ENCODE measurements around the gene HMG20B.

Gene HMG20B

DNA sequence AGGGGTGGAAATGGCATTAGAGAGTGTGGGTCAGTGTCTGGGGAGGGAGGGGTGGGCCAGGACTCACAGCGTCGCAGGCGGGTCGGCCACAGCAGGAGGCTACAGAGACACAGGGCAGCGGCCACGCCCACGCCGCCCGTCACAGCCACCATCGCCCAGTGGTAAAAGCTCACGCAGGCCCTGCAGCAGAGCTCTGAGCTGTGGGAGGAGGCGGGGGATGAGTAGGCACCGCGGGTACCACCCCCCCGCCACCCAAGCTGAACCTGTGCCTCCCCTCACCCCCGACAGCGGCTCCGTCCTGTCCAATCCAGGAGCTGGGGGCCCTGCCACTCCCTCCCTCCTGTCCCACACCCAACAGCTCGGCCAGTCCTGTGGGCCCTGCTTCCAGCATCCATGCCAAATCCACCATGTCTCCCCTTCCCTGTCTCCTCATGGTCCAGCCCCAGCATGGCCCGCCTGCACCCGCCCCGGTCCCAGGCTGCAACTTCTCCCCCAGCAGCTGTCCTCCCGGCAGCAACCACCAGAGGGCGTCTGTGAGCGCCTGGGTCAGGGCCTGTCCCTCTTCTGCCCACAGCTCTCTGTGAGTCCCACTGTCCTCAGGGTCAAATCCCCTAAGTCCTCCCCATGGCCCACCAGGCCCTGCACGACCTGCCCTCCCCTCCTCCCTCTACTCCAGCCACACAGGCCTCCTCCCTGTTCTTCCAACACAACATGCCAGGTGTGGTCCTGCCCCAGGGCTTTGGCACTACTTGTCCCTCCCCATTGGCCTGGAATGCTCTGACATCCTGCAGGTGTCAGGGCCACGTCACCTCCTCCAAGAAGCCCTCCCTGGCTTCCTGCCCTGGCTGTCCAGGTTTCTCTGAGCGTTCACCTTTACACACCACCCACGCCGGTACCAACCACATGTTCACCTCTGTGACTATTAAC, 27.7 kb upstream of the HMG20B start:
- Histone ChIP-seq H3K9ac (no peak overlapping the region), H3K9me3 (no peaks in the 10 kb centered on the region), H3K4me1 (no peaks in the 10 kb centered on the region), H3K27me3 (no peaks in the 10 kb centered on the region), H3K4me2 (no peak overlapping the region), H4K20me1 (peaks cover 80% of the 10 kb centered on the region), H3K36me3 (peaks cover 72% of the 10 kb centered on the region), H3K4me3 (no peak overlapping the region), H3K27ac (no peak overlapping the region)
- no peak for TF ChIP-seq Cebpa-rat (IDR thresholded peaks at IDR 0.05)

DNA sequence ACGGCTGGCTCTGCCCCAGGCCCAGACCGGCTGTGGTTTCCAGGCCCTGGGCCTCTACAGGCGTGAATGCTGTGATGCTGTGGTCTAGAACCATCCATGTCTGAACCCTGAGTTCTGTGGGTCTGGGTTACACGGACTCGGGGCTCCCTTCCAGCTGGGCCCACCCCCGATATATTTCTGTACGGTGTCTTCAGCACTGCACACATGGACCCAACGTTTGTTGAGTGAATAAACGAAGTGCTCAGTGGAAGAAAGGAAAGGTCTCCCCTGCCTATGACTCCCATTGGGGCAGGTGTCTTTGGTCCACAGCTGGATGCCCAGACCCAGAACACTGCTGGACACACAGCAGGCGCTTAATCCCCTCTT, 27.1 kb upstream of the HMG20B start:
- H3K9me3 ChIP-seq, result no peaks in the 10 kb centered on the region
- no peaks in the 10 kb centered on the region for H3K27me3 ChIP-seq
- H3K36me3 ChIP-seq, result peaks cover 75% of the 10 kb centered on the region
- no peak overlapping the region for H3K4me2 ChIP-seq
- H3K9ac ChIP-seq, result no peak overlapping the region
- H3K4me3 ChIP-seq, result no peak overlapping the region
- peaks cover 84% of the 10 kb centered on the region for H4K20me1 ChIP-seq
- no peak for TF ChIP-seq Cebpa-rat (IDR thresholded peaks at IDR 0.05)
- H3K27ac ChIP-seq, result no peak overlapping the region
- H3K4me1 ChIP-seq, result no peaks in the 10 kb centered on the region

DNA sequence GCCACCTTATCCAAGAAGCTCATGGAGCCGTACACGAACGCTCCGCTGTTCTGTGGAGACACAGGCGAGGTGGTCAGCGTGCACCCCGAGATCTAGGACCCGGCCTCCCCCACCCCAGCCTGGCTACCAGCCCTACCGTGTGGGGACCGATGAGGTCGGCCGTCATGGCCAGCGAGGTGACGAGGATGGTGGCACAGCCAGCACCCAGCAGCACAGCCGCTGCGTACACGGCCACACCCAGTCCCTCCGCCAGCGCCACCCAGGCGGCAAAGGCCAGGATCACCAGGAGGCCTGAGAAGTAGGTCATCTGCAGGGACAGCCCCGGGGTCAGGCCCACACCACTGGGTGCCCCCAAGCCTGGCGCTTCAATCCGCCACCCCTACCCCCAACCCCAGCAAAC, 26.6 kb upstream of the HMG20B start:
- Histone ChIP-seq H3K36me3 (peaks cover 80% of the 10 kb centered on the region), H3K9me3 (no peaks in the 10 kb centered on the region), H3K4me2 (no peak overlapping the region), H3K27me3 (no peaks in the 10 kb centered on the region), H3K4me1 (peaks cover 1% of the 10 kb centered on the region; the same call in 1 of the 2 replicates), H3K4me3 (no peak overlapping the region), H4K20me1 (peaks cover 88% of the 10 kb centered on the region), H3K9ac (no peak overlapping the region), H3K27ac (no peak overlapping the region)
- no peak for TF ChIP-seq Cebpa-rat (IDR thresholded peaks at IDR 0.05)

DNA sequence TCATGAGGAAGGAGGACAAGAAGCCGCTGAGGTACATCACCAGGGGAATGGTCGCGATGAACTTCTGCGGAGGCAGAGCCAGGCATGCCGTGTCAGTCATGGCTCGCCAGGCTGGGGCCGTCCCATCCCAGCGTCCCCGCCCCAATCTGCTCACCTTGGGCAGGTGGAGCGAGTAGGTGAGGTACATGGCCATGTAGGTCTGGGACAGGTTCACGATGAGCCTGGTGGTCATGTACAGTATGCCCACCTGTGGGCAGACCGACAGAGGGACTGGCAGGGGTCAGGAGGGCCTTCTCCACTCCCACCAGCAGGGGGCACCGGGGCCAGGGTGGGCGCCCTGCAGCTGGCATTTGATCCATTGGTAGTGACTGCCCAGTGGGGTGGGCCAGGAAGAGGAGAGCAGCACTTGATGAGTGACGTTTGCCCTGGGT, 25.4 kb upstream of the HMG20B start:
- H3K27ac ChIP-seq, result no peak overlapping the region
- peaks cover 81% of the 10 kb centered on the region for H3K36me3 ChIP-seq
- H3K4me1 ChIP-seq, result peaks cover 13% of the 10 kb centered on the region

DNA sequence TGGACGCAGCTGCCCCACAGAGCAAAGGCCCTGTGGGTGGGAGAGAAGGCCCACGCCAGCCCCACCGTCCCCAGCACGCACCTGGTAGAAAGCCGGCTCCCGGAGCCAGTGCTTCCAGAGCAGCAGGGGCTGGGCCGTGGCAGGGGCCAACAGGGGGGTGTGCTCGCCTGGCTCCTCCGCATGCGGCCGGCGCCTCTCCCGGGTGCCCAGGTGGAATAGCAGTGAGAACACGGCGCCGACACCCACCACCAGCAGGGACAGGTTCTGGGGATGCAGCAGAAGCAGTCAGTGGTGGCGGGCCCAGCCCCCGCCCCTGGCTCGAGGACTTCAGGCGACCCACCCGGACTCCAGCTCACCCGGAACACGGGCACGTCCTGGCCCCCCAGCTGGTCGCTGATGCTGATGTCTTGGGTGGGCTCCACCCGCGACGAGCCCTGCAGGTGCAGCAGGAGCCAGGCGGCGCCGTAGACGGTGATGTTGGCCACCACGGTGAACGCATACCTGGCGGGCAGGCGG, 24.9 kb upstream of the HMG20B start:
- no peak for TF ChIP-seq Cebpa-rat (IDR thresholded peaks at IDR 0.05)

More for the DNA sequence above, 25.4 kb upstream of the HMG20B start:
- H3K4me3 ChIP-seq, result no peak overlapping the region
- no peaks in the 10 kb centered on the region for H3K9me3 ChIP-seq
- H3K27me3 ChIP-seq, result no peaks in the 10 kb centered on the region
- H4K20me1 ChIP-seq, result peaks cover 91% of the 10 kb centered on the region
- no peak for TF ChIP-seq Cebpa-rat (IDR thresholded peaks at IDR 0.05)
- no peak overlapping the region for H3K9ac ChIP-seq
- H3K4me2 ChIP-seq, result no peak overlapping the region

DNA sequence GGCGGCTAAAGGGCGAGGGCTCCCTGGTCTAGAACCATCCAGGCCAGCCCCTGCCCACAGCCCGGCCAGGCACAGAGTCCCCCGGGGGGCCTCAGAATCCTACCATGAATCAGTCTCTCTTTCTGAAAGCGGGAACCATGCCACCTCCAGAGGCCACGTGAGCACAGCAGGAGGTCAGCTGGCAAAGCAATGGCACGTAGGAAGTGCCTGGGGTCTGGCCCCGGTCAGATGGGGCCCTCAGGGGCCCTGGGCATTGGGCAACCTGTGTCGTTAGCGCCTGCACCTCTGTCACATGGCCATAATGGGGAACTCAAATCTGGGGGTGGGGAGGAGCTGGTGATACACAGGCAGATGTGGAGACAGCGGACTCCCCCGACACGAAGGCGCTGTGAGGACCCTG, 24.1 kb upstream of the HMG20B start:
- H3K9ac ChIP-seq, result no peak overlapping the region
- no peak overlapping the region for H3K27ac ChIP-seq
- no peaks in the 10 kb centered on the region for H3K27me3 ChIP-seq
- no peak for TF ChIP-seq Cebpa-rat (IDR thresholded peaks at IDR 0.05)
- peaks cover 91% of the 10 kb centered on the region for H4K20me1 ChIP-seq
- no peaks in the 10 kb centered on the region for H3K9me3 ChIP-seq
- H3K4me1 ChIP-seq, result peaks cover 26% of the 10 kb centered on the region
- no peak overlapping the region for H3K4me2 ChIP-seq
- H3K4me3 ChIP-seq, result no peak overlapping the region
- peaks cover 71% of the 10 kb centered on the region for H3K36me3 ChIP-seq

More for the DNA sequence above, 24.9 kb upstream of the HMG20B start:
- no peaks in the 10 kb centered on the region for H3K9me3 ChIP-seq
- H3K4me2 ChIP-seq, result no peak overlapping the region
- no peaks in the 10 kb centered on the region for H3K27me3 ChIP-seq
- H3K9ac ChIP-seq, result no peak overlapping the region
- H3K4me1 ChIP-seq, result peaks cover 19% of the 10 kb centered on the region
- H4K20me1 ChIP-seq, result peaks cover 91% of the 10 kb centered on the region
- H3K36me3 ChIP-seq, result peaks cover 76% of the 10 kb centered on the region
- H3K4me3 ChIP-seq, result no peak overlapping the region
- H3K27ac ChIP-seq, result no peak overlapping the region

DNA sequence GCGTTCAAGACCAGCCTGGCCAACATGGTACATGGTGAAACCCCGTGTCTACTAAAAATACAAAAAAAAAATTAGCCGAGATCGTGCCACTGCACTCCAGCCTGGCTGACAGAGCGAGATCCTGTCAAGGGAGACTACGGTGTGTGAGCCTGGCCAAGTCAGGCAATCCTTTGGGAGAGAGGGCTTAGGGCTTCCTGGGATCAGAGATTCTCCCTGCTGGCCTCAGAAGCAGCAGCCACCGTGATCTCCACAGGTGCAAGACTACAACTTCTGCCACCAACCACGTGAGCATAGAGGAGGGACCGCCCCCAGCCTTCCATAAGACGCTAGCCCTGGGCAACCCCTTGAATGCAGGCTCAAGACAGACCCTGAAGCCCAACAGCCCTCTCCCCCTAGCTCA, 22.9 kb upstream of the HMG20B start:
- Histone ChIP-seq H3K36me3 (peaks cover 61% of the 10 kb centered on the region), H3K4me3 (no peak overlapping the region), H3K4me1 (peaks cover 38% of the 10 kb centered on the region), H3K9me3 (no peaks in the 10 kb centered on the region), H4K20me1 (peaks cover 90% of the 10 kb centered on the region), H3K4me2 (no peak overlapping the region), H3K27ac (no peak overlapping the region), H3K27me3 (no peaks in the 10 kb centered on the region), H3K9ac (no peak overlapping the region)
- no peak for TF ChIP-seq Cebpa-rat (IDR thresholded peaks at IDR 0.05)

DNA sequence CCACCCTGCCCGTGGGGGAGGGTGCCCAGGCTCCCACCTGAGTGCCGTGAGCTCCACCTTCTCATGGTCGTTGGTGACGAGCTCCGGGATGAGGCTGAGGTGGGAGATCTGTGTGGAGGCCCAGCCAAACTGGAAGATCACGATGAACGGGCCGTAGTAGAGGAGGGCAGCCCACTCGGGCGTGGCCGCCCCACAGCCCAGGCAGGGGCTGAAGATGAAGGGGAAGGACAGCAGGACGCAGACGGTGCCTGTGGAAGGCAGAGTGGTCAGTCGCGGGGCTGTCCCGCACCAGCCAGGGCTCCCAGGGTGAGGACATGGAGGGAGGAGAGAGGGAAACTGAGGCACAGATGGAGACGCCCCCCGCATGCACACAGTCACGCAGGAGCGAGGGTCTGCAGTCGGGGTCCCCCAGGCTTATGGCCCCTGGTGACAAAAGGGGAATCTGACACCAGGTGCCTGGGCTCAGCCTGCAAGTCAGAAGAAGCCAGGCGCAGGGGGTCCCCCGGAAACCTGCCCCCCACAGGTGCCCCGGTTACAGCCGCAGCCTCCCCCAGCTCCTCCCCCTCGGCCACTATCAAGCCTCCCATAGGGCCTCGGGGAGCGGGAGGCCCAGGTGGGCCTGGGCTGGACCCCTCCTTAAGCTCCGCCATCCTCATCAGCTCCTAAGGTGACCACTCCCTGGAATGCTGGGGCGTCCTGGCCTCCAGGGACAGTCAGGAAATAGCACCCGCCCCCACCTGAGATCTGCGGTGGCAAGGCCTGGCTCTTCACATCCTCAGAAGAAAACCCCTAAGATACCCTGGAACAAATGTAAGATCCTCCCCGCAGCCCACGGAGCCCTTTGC, 21.6 kb upstream of the HMG20B start:
- TF ChIP-seq Cebpa-rat (IDR thresholded peaks at IDR 0.05), result no peak
- H3K9me3 ChIP-seq, result no peaks in the 10 kb centered on the region
- H3K4me3 ChIP-seq, result no peak overlapping the region
- H4K20me1 ChIP-seq, result peaks cover 90% of the 10 kb centered on the region
- no peak overlapping the region for H3K9ac ChIP-seq
- H3K4me2 ChIP-seq, result peak overlapping the region; percentile 95; the same call in 1 of the 2 replicates
- no peak overlapping the region; the same call in 1 of the 2 replicates for H3K27ac ChIP-seq
- H3K4me1 ChIP-seq, result peaks cover 52% of the 10 kb centered on the region
- no peaks in the 10 kb centered on the region for H3K27me3 ChIP-seq
- peaks cover 51% of the 10 kb centered on the region for H3K36me3 ChIP-seq

DNA sequence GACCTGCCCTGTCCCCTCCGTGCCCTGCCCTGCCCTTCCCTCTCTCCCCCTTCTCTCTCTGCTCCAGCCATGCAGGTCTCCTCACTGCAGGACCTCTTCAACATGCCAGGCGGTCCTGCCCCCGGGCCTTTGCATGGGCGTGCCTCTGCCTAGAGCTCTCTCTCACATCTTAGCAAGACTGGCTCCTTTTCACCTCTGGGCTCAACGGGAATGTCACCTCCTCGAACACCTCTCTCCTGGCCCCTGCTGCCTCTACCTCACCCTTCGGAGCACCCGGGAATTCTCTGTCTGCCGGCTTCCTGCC, 21.0 kb upstream of the HMG20B start:
- peaks cover 91% of the 10 kb centered on the region for H4K20me1 ChIP-seq
- H3K36me3 ChIP-seq, result peaks cover 46% of the 10 kb centered on the region
- H3K27ac ChIP-seq, result no peak overlapping the region; the same call in 1 of the 2 replicates
- H3K4me1 ChIP-seq, result peaks cover 58% of the 10 kb centered on the region
- TF ChIP-seq Cebpa-rat (IDR thresholded peaks at IDR 0.05), result no peak
- no peaks in the 10 kb centered on the region for H3K27me3 ChIP-seq
- no peaks in the 10 kb centered on the region for H3K9me3 ChIP-seq
- H3K4me2 ChIP-seq, result peak overlapping the region; percentile 95; the same call in 1 of the 2 replicates
- no peak overlapping the region for H3K9ac ChIP-seq
- no peak overlapping the region for H3K4me3 ChIP-seq

All from BLaER1 (cell line).